PC-3 (cell line): Measurements from ENCODE around the gene TFDP1. TPM values are rescaled to one million over a fixed set of nuclear protein-coding genes. Genes with fewer than 3 reads are reported as not detected.

Experiments used
- ATAC-seq: fragments of 200-7000 bp; cut with Tn5 transposase; 2 replicates; pipeline ENCODE4 v1.9.1; 2020; ENCODE audit warnings: mild to moderate bottlenecking, moderate library complexity
- BruUV-seq: library from RNA; stranded (reverse); fragments of 400-500 nt; replicated peaks from 2 replicates; lab custom pipeline; 2021; lab: Mats Ljungman, UMichigan
- CTCF ChIA-PET: fragments of 300-600 bp; sonication (Branson Sonifier 250); formaldehyde crosslinking; loops from one replicate; lab custom pipeline; 2022; ENCODE audit warnings: antibody characterized with exemption; lab: Charles Lee
- POLR2A ChIA-PET: fragments of 300-600 bp; sonication (Branson Sonifier 250); formaldehyde crosslinking; loops from one replicate; lab custom pipeline; 2022; ENCODE audit warnings: antibody characterized with exemption; ENCODE audit not compliant: unreplicated experiment; lab: Charles Lee
- DNase-seq: peaks from one replicate; pipeline ENCODE4 v3.0.0-alpha.2; 2015
- H2AFZ ChIP-seq: fragments of 300-600 bp; sonication (generic); 2 replicates; pipeline ENCODE4 v1.6.0; 2016; ENCODE audit warnings: antibody characterized with exemption, low read length
- H3F3A ChIP-seq: fragments of 300-600 bp; sonication (generic); one replicate; pipeline ENCODE4 v1.6.0; 2017; ENCODE audit warnings: antibody characterized with exemption, low read length, control low read depth, mild to moderate bottlenecking; ENCODE audit not compliant: unreplicated experiment
- H3K27ac ChIP-seq: fragments of 300-600 bp; sonication (generic); 2 replicates; pipeline ENCODE4 v1.5.1; 2016; ENCODE audit warnings: mild to moderate bottlenecking, low read length
- H3K27me3 ChIP-seq: fragments of 300-600 bp; sonication (generic); 2 replicates; pipeline ENCODE4 v1.6.1; 2016; ENCODE audit warnings: low read length, mixed read lengths
- H3K36me3 ChIP-seq: fragments of 300-600 bp; sonication (generic); 2 replicates; pipeline ENCODE4 v1.6.1; 2016; ENCODE audit warnings: low read depth, mixed run types, low read length, mixed read lengths
- H3K4me1 ChIP-seq: fragments of 300-600 bp; sonication (generic); 2 replicates; pipeline ENCODE4 v1.5.1; 2016; ENCODE audit warnings: low read length; ENCODE audit not compliant: insufficient read depth
- H3K4me2 ChIP-seq: fragments of 300-600 bp; sonication (generic); 2 replicates; pipeline ENCODE4 v1.6.0; 2016; ENCODE audit warnings: low read length
- H3K4me3 ChIP-seq: fragments of 300-600 bp; sonication (generic); 2 replicates; pipeline ENCODE4 v1.5.1; 2016; ENCODE audit warnings: mild to moderate bottlenecking, low read length, mixed read lengths
- H3K79me2 ChIP-seq: fragments of 300-600 bp; sonication (generic); 2 replicates; pipeline ENCODE4 v1.6.1; 2017; ENCODE audit warnings: low read length, mixed read lengths
- H3K9ac ChIP-seq: fragments of 300-600 bp; sonication (generic); 2 replicates; pipeline ENCODE4 v1.6.0; 2016; ENCODE audit warnings: mild to moderate bottlenecking, low read length
- H3K9me2 ChIP-seq: fragments of 300-600 bp; sonication (generic); replicated peaks from 2 replicates; pipeline ENCODE4 v1.6.1; 2016; ENCODE audit warnings: mixed run types, low read length, mixed read lengths
- H3K9me3 ChIP-seq: fragments of 300-600 bp; sonication (generic); 2 replicates; pipeline ENCODE4 v1.6.1; 2016; ENCODE audit warnings: low read length, mixed read lengths
- H4K20me1 ChIP-seq: fragments of 300-600 bp; sonication (generic); 2 replicates; pipeline ENCODE4 v1.6.1; 2016; ENCODE audit warnings: low read length, mixed read lengths
- CTCF ChIP-seq: fragments of 300-600 bp; sonication (generic); conservative IDR thresholded peaks from 2 replicates; pipeline ENCODE4 v1.5.1; 2017; ENCODE audit warnings: antibody characterized with exemption, low read depth, mild to moderate bottlenecking, low read length
- EZH2 ChIP-seq: fragments of 300-600 bp; sonication (generic); IDR thresholded peaks from one replicate; pipeline ENCODE4 v1.6.1; 2017; ENCODE audit warnings: antibody characterized with exemption, mild to moderate bottlenecking, low read length; ENCODE audit not compliant: unreplicated experiment
- EZH2phosphoT487 ChIP-seq: fragments of 300-600 bp; sonication (generic); IDR thresholded peaks from 2 replicates; pipeline ENCODE4 v1.6.1; 2018; ENCODE audit warnings: mild to moderate bottlenecking, antibody characterized with exemption, low read length, borderline replicate concordance
- intact Hi-C: fragments of 100-400 bp; cut with micrococcal nuclease; formaldehyde crosslinking; loops from 2 replicates; pipeline ENCODE4 v1.9.0; 2023
- total RNA-seq: library from RNA; depleted of rRNA; stranded (reverse); fragments of >200 nt; gene quantifications from 2 replicates; pipeline ENCODE4 v1.2.3, GENCODE V29; 2014

The TFDP1 gene
- total RNA-seq, 1 experiment from 2014 or later = 89.5 TPM

GRCh38 chr13:113651511-113652403 is 67.2 kb downstream of the TFDP1 start:
- no peak for ATAC-seq
- CTCF ChIA-PET = no interaction called here
- H3K27ac ChIP-seq = no peak overlapping the region

GRCh38 chr13:113652404-113653263 is 68.1 kb downstream of the TFDP1 start:
- intact Hi-C loops = no loop called here
- Histone ChIP-seq H3F3A (no peaks in the 10 kb centered on the region), H3K4me3 (no peak overlapping the region), H3K79me2 (no peaks in the 10 kb centered on the region), H4K20me1 (no peaks in the 10 kb centered on the region), H3K27ac (no peak overlapping the region), H3K4me2 (no peak overlapping the region), H3K9ac (no peak overlapping the region), H3K9me3 (no peaks in the 10 kb centered on the region), H3K9me2 (no peaks in the 10 kb centered on the region), H3K4me1 (peaks cover 10% of the 10 kb centered on the region; the same call in 1 of the 2 replicates), H2AFZ (no peak overlapping the region), H3K36me3 (no peaks in the 10 kb centered on the region), H3K27me3 (no peaks in the 10 kb centered on the region)
- no peak for DNase-seq
- CTCF ChIA-PET = no interaction called here
- BruUV-seq = no TSS peak
- POLR2A ChIA-PET = no interaction called here
- ATAC-seq = no peak
- TF ChIP-seq EZH2 = no peak
- no peak for TF ChIP-seq EZH2phosphoT487
- TF ChIP-seq CTCF = no peak

More at GRCh38 chr13:113651511-113652403, 67.2 kb downstream of the TFDP1 start:
- H2AFZ ChIP-seq = no peak overlapping the region
- no peaks in the 10 kb centered on the region for H3K9me3 ChIP-seq
- POLR2A ChIA-PET = no interaction called here
- no peaks in the 10 kb centered on the region for H3K27me3 ChIP-seq
- no peaks in the 10 kb centered on the region for H3K79me2 ChIP-seq
- H3F3A ChIP-seq = no peaks in the 10 kb centered on the region
- H3K9ac ChIP-seq = no peak overlapping the region
- peaks cover 16% of the 10 kb centered on the region; the same call in 1 of the 2 replicates for H3K4me1 ChIP-seq
- H3K36me3 ChIP-seq = no peaks in the 10 kb centered on the region
- H4K20me1 ChIP-seq = no peaks in the 10 kb centered on the region
- no peak overlapping the region for H3K4me2 ChIP-seq
- TF ChIP-seq CTCF (no peak), EZH2phosphoT487 (no peak), EZH2 (no peak)
- no peak overlapping the region for H3K4me3 ChIP-seq
- H3K9me2 ChIP-seq = no peaks in the 10 kb centered on the region
- intact Hi-C loops = no loop called here
- BruUV-seq = no TSS peak
- DNase-seq = no peak
